GM18907 (cell line): ENCODE results near the gene EME2.

Experiments used
- ATAC-seq: cut with Tn5 transposase; IDR thresholded peaks from one replicate; pipeline ENCODE4 v1.9.1; 2021; ENCODE audit warnings: mild to moderate bottlenecking, moderate library complexity; ENCODE audit not compliant: unreplicated experiment

Gene EME2

GRCh38 chr16:1777375-1778199 is 5.0 kb downstream of the EME2 start:
- no peak for ATAC-seq

- ATAC-seq, result no peak
These were observed 5.9 kb downstream of the EME2 start for GRCh38 chr16:1778200-1779179.

GRCh38 chr16:1779234-1779701 is 6.7 kb downstream of the EME2 start:
- no peak for ATAC-seq

GRCh38 chr16:1779741-1780676 is 7.4 kb downstream of the EME2 start:
- ATAC-seq, result no peak

- ATAC-seq, result no peak
These were observed 8.1 kb downstream of the EME2 start for GRCh38 chr16:1780677-1781072.

- no peak for ATAC-seq
These were observed 8.6 kb downstream of the EME2 start for GRCh38 chr16:1781254-1781653.

- ATAC-seq, result peak; percentile 11
These were observed 9.3 kb downstream of the EME2 start for GRCh38 chr16:1781758-1782407.

- peak; percentile 81 for ATAC-seq
These were observed 10.0 kb downstream of the EME2 start, which contains the start of the genes NUBP2 and SPSB3 for GRCh38 chr16:1782408-1783264. TSS of gene NUBP2 (plus strand) at chr16:1782960. CDS start at chr16:1783021, 61 bp downstream. TSS of gene SPSB3 (minus strand) at chr16:1782571. CDS start at chr16:1781483, 1,088 bp downstream.

GRCh38 chr16:1784977-1785845 is 12.6 kb downstream of the EME2 start:
- no peak for ATAC-seq

GRCh38 chr16:1785846-1786170 is 13.2 kb downstream of the EME2 start:
- no peak for ATAC-seq

- ATAC-seq, result no peak
These were observed 13.8 kb downstream of the EME2 start for GRCh38 chr16:1786242-1787055.

GRCh38 chr16:1787056-1787321 is 14.4 kb downstream of the EME2 start:
- ATAC-seq, result no peak

- no peak for ATAC-seq
These were observed 14.9 kb downstream of the EME2 start for GRCh38 chr16:1787322-1788094.

- ATAC-seq, result no peak
These were observed 15.6 kb downstream of the EME2 start for GRCh38 chr16:1788095-1788707.

GRCh38 chr16:1788708-1789100 is 16.1 kb downstream of the EME2 start:
- no peak for ATAC-seq

- ATAC-seq, result no peak
These were observed 17.0 kb downstream of the EME2 start for GRCh38 chr16:1789643-1790045.
